Lower lobe of right lung (tissue), 2 donors: Measurements from ENCODE around the gene RNF14. TPM values are rescaled to one million over a fixed set of nuclear protein-coding genes. Genes with fewer than 3 reads are reported as not detected.

Experiments
- ATAC-seq, 2 donors: fragments of 200-7000 bp; cut with Tn5 transposase; one replicate each; pipeline ENCODE4 v1.9.1; 2020 to 2022; ENCODE audit warnings: mild to moderate bottlenecking in 2 of 2, moderate library complexity in 2 of 2
- DNase-seq: peaks from one replicate; pipeline ENCODE4 v3.0.0-alpha.2; 2020
- H3K27ac ChIP-seq: fragments of 200-600 bp; one replicate; pipeline ENCODE4 v1.8.0; 2022
- H3K27me3 ChIP-seq: fragments of 200-600 bp; one replicate; pipeline ENCODE4 v1.8.0; 2022; ENCODE audit warnings: low read depth
- H3K36me3 ChIP-seq: fragments of 200-600 bp; one replicate; pipeline ENCODE4 v1.8.0; 2022; ENCODE audit warnings: mild to moderate bottlenecking
- H3K4me1 ChIP-seq: fragments of 200-600 bp; one replicate; pipeline ENCODE4 v1.8.0; 2022
- H3K4me3 ChIP-seq: fragments of 200-600 bp; one replicate; pipeline ENCODE4 v1.8.0; 2022; ENCODE audit warnings: mild to moderate bottlenecking
- H3K9me3 ChIP-seq: fragments of 200-600 bp; one replicate; pipeline ENCODE4 v1.8.0; 2022
- intact Hi-C: fragments of 100-400 bp; cut with DNase I; formaldehyde crosslinking; loops from one replicate; pipeline ENCODE4 v1.11.0; 2022
- total RNA-seq: library from RNA; stranded (reverse); fragmentation: NEBNext Ultra II Directional; extraction: Animal tissue kit (Norgen Biotek cat#: 25700); gene quantifications from one replicate; pipeline ENCODE4 v1.2.1, GENCODE V29; 2021
- TF ChIP-seq, protein P1 (sequence below): fragments of 200-600 bp; IDR thresholded peaks from one replicate; pipeline ENCODE4 v1.8.0; 2022; ENCODE audit warnings: antibody characterized with exemption, mild to moderate bottlenecking
- donor health status: DM: no; HTN: yes; CAD: no; lungs with severe emphysema.

The RNF14 gene
- total RNA-seq, 1 donor from 2014 or later: 47.1 TPM

- peak overlapping the region; percentile 78 for H3K4me3 ChIP-seq
- peak; percentile 51 to 61 for ATAC-seq
- TF ChIP-seq, protein P1, sequence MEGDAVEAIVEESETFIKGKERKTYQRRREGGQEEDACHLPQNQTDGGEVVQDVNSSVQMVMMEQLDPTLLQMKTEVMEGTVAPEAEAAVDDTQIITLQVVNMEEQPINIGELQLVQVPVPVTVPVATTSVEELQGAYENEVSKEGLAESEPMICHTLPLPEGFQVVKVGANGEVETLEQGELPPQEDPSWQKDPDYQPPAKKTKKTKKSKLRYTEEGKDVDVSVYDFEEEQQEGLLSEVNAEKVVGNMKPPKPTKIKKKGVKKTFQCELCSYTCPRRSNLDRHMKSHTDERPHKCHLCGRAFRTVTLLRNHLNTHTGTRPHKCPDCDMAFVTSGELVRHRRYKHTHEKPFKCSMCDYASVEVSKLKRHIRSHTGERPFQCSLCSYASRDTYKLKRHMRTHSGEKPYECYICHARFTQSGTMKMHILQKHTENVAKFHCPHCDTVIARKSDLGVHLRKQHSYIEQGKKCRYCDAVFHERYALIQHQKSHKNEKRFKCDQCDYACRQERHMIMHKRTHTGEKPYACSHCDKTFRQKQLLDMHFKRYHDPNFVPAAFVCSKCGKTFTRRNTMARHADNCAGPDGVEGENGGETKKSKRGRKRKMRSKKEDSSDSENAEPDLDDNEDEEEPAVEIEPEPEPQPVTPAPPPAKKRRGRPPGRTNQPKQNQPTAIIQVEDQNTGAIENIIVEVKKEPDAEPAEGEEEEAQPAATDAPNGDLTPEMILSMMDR: peak; percentile 50
- H3K27me3 ChIP-seq: no peaks in the 10 kb centered on the region
- peaks cover 36% of the 10 kb centered on the region for H3K4me1 ChIP-seq
- H3K27ac ChIP-seq: peak overlapping the region; percentile 90
- H3K9me3 ChIP-seq: no peaks in the 10 kb centered on the region
- intact Hi-C loops: loop anchor here (10.0 kb wide), 1 partner anchor 133 kb away; no protein-coding TSS in a partner anchor
- DNase-seq: peak; percentile 62
- peaks cover 24% of the 10 kb centered on the region for H3K36me3 ChIP-seq
These were observed 43.4 kb downstream of the RNF14 start for GRCh38 chr5:142012186-142012785.

DNA sequence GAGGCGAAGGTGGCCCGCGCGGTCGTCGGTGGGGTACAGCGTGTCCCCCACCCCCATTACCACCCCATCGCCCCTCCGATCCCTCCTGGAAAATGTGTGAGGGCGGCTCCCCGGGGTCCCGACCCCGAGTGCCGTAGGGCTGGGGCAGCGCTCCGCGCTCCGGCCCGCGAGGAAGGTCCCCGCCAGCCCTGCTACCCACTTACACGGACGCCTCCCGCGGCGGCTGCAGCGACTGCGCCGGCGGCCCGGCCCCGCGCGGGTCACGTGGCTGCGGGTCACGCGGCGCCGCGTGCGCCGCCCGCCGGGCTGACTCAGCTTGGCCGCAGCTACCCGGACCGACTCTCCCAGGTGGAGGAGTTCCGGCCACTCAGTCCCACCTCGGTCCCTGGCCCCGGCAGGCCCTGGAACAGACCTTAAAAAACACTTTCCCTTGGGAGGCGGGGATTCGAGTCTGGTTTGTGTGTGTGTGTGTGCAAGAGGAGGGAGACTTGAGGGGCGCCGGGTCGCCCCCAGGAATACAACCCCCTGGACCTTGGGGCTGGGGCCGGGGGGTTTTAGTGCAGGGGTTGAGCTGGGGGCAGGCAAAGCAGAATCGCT is 44.0 kb downstream of the RNF14 start, which contains the start of gene GNPDA1:
GNPDA1 (minus strand) TSS at position 236 of the 597 bp plus-strand sequence. CDS start 992 bp downstream, outside the sequence.
- DNase-seq (peak; percentile 90), ATAC-seq (peak; percentile 92 to 96)
- no peaks in the 10 kb centered on the region for H3K9me3 ChIP-seq
- intact Hi-C loops: loop anchor here (10.0 kb wide), 1 partner anchor 132 kb away; no protein-coding TSS in a partner anchor
- H3K27me3 ChIP-seq: no peaks in the 10 kb centered on the region
- H3K4me1 ChIP-seq: peaks cover 36% of the 10 kb centered on the region
- H3K4me3 ChIP-seq: peak within 1 kb of the TSS; percentile 78
- peaks cover 18% of the 10 kb centered on the region for H3K36me3 ChIP-seq
- H3K27ac ChIP-seq: peak within 1 kb of the TSS; percentile 90
- TF ChIP-seq, protein P1: no peak

DNA sequence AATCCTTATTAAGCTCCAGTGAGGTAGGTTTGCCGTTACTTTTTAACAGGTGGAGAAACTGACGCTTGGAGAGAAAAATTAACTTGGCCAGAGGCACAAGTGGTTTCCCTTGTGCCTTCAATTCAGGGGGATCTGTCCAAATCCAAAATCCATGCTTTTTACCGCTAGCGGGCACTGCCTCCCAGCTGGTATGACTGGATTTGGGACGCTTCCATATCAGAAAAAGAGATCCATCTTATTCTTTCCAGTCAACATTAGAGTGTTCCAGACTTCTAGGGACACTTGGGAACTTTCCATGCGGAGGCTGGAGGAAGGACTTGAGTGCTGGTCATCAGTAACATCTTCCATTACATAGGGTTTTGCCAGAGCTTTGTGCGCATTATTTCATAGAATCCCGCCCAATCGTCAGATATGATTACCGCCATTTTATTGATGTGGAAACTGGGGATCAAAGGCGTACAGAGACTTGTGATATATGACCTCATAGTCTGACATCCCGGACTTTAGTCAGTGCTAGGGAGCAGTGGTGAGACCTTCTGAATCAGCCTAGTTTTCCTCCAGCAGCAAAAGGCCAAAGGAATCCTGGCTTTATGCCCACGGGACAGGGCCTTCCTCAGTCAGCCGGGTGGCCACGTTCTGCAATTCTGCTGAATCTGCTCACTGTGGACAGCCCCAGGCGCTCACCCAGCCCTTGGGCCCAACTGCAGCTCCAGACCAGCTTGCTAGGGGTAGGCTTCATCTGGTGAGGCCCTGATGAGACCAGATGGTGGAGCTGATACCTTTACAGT is 45.0 kb downstream of the RNF14 start:
- H3K4me1 ChIP-seq: peaks cover 36% of the 10 kb centered on the region
- intact Hi-C loops: loop anchor here (10.0 kb wide), 1 partner anchor 131 kb away; no protein-coding TSS in a partner anchor
- H3K4me3 ChIP-seq: no peak overlapping the region
- TF ChIP-seq, protein P1: no peak
- peaks cover 12% of the 10 kb centered on the region for H3K36me3 ChIP-seq
- DNase-seq (no peak), ATAC-seq (no peak)
- H3K27ac ChIP-seq: no peak overlapping the region
- H3K27me3 ChIP-seq: no peaks in the 10 kb centered on the region
- no peaks in the 10 kb centered on the region for H3K9me3 ChIP-seq

GRCh38 chr5:142014911-142015584 is 46.1 kb downstream of the RNF14 start:
- DNase-seq (no peak), ATAC-seq (peak; percentile 39 to 59)
- Histone ChIP-seq H3K27me3 (no peaks in the 10 kb centered on the region), H3K4me1 (peaks cover 36% of the 10 kb centered on the region), H3K27ac (peak overlapping the region; percentile 47), H3K4me3 (no peak overlapping the region), H3K9me3 (no peaks in the 10 kb centered on the region), H3K36me3 (peaks cover 5% of the 10 kb centered on the region)
- intact Hi-C loops: loop anchor here (10.0 kb wide), 1 partner anchor 130 kb away; no protein-coding TSS in a partner anchor
- TF ChIP-seq, protein P1: peak; percentile 53
